Sigmoid colon (tissue), 7 donors: Measurements from ENCODE around the gene ITGA2. TPM values are rescaled to one million over a fixed set of nuclear protein-coding genes. Genes with fewer than 3 reads are reported as not detected.

ENCODE experiments used
- DNase-seq: peaks from one replicate; pipeline ENCODE4 v3.0.0-alpha.2; 2019
- H3K27ac ChIP-seq, 4 donors: fragments of 200-600 bp; sonication (generic); one replicate each; pipeline ENCODE4 v1.5.1; 2016 to 2019; ENCODE audit warnings: mild to moderate bottlenecking in 1 of 4
- H3K27me3 ChIP-seq, 3 donors: fragments of 200-600 bp; sonication (generic); one replicate each; pipeline ENCODE4 v1.5.1; 2019; ENCODE audit warnings: mild to moderate bottlenecking in 1 of 3
- H3K36me3 ChIP-seq, 4 donors: fragments of 200-600 bp; sonication (generic); one replicate each; pipeline ENCODE4 v1.5.1; 2016 to 2019
- H3K4me1 ChIP-seq, 4 donors: fragments of 200-600 bp; sonication (generic); one replicate each; pipeline ENCODE4 v1.5.1; 2017 to 2019
- H3K4me3 ChIP-seq, 4 donors: fragments of 200-600 bp; sonication (generic); one replicate each; pipeline ENCODE4 v1.5.1; 2017 to 2019; ENCODE audit warnings: mild to moderate bottlenecking in 2 of 4, moderate library complexity in 1 of 4
- H3K9me3 ChIP-seq, 4 donors: fragments of 200-600 bp in 3 of 4; sonication (generic) in 3 of 4; one replicate each; pipeline versions ENCODE4 v1.5.1 to v1.6.1; 2013 to 2019
- CTCF ChIP-seq, 4 experiments: fragments of 450-650 bp in 3 of 4; fragments of 200-600 bp in 1 of 4; IDR thresholded peaks; one replicate each; pipeline ENCODE4 v1.5.1; 2016 to 2019; ENCODE audit warnings: antibody characterized with exemption in 4 of 4, mild to moderate bottlenecking in 3 of 4, moderate library complexity in 2 of 4
- EP300 ChIP-seq, 4 donors: sonication (generic); formaldehyde crosslinking; IDR thresholded peaks; one replicate each; pipeline ENCODE4 v1.6.1; 2017; ENCODE audit warnings: antibody characterized with exemption in 4 of 4
- POLR2A ChIP-seq, 2 donors: fragments of 450-650 bp; IDR thresholded peaks; one replicate each; pipeline ENCODE4 v1.6.1; 2016; ENCODE audit warnings: antibody characterized with exemption in 2 of 2, mild to moderate bottlenecking in 2 of 2, moderate library complexity in 2 of 2
- POLR2AphosphoS5 ChIP-seq, 4 donors: sonication (generic); formaldehyde crosslinking; IDR thresholded peaks; one replicate each; pipeline ENCODE4 v1.6.1; 2017; ENCODE audit warnings: antibody characterized with exemption in 4 of 4
- WGBS, 2 donors: extraction: QIAGEN DNeasy Blood & Tissue Kit; methylation state at CpG; one replicate each; pipeline ENCODE4 v1.1.7; 2013; 5-methylcytosine and 5-hydroxymethylcytosine counted together
- intact Hi-C: fragments of 100-400 bp; cut with DNase I; formaldehyde crosslinking; loops from one replicate; pipeline ENCODE4 v1.15.1; 2023
- polyA plus RNA-seq, 3 donors: library from polyadenylated mRNA; stranded (reverse); fragments of 200-250 nt; gene quantifications; one replicate each; pipeline ENCODE4 v1.2.3, GENCODE V29; 2013
- total RNA-seq, 4 donors: library from RNA; depleted of rRNA; stranded (reverse); fragments of >200 nt; gene quantifications; one replicate each; pipeline ENCODE4 v1.1.0, GENCODE V29; 2016
- donor health status: healthy with polysubstance abuse.
- donor health status: Bipolar disorder and iron deficiency.
- donor health status: healthy.

Gene ITGA2
- total and polyA plus RNA-seq, 7 donors: 0.60 to 4.9 (median 1.4) TPM

GRCh38 chr5:53010814-53011213 lies 21.7 kb downstream of the ITGA2 start:
- DNase-seq: no peak
- Histone ChIP-seq H3K9me3 (no peaks in the 10 kb centered on the region), H3K36me3 (no peaks in the 10 kb centered on the region), H3K27me3 (no peaks in the 10 kb centered on the region), H3K27ac (no peak overlapping the region), H3K4me3 (no peak overlapping the region), H3K4me1 (peaks cover 0 to 13% (median 0%) of the 10 kb centered on the region in 4 donors)
- TF ChIP-seq EP300 (IDR thresholded peaks at IDR 0.05) (no peak), POLR2A (IDR thresholded peaks at IDR 0.05) (no peak), CTCF (IDR thresholded peaks at IDR 0.05) (no peak), POLR2AphosphoS5 (IDR thresholded peaks at IDR 0.05) (no peak)
- intact Hi-C loops: no loop called here
- 8 to 60% methylated on average over 1 of the region's 1 CpG for WGBS, 2 donors

DNA sequence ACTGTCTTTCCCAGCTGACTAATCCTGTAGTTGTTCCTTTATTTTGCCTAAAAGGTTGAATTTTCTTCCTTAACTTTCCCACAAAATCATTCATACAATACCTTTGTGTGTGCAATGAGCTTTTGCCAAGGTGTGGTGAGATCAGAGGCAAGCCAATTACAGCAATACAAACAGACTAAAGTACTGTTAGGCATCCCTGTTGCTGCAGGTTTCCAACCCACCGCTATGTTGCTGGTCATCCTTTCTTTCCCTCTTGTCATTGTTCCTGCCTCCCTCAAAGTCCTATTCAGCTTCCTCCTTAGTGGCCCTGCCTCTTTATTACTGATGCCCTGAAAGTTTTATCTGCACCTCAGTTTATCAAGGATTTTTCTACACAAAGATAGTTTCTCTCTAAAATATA lies 22.1 kb downstream of the ITGA2 start:
- Histone ChIP-seq H3K27me3 (no peaks in the 10 kb centered on the region), H3K9me3 (no peaks in the 10 kb centered on the region), H3K4me3 (no peak overlapping the region), H3K4me1 (peaks cover 0 to 13% (median 0%) of the 10 kb centered on the region in 4 donors), H3K27ac (no peak overlapping the region), H3K36me3 (no peaks in the 10 kb centered on the region)
- intact Hi-C loops: no loop called here
- TF ChIP-seq CTCF (IDR thresholded peaks at IDR 0.05) (no peak), EP300 (IDR thresholded peaks at IDR 0.05) (no peak), POLR2A (IDR thresholded peaks at IDR 0.05) (no peak), POLR2AphosphoS5 (IDR thresholded peaks at IDR 0.05) (no peak)
- WGBS, 2 donors: 23 to 79% methylated on average over 1 of the region's 1 CpG
- DNase-seq: no peak

- no peaks in the 10 kb centered on the region for H3K9me3 ChIP-seq
- no peaks in the 10 kb centered on the region for H3K36me3 ChIP-seq
- no peaks in the 10 kb centered on the region for H3K27me3 ChIP-seq
- no peak overlapping the region for H3K27ac ChIP-seq
- 84 to 87% methylated on average over 2 of the region's 2 CpGs for WGBS, 2 donors
- TF ChIP-seq EP300 (IDR thresholded peaks at IDR 0.05) (no peak), POLR2AphosphoS5 (IDR thresholded peaks at IDR 0.05) (no peak), POLR2A (IDR thresholded peaks at IDR 0.05) (no peak), CTCF (IDR thresholded peaks at IDR 0.05) (no peak)
- H3K4me1 ChIP-seq: no peaks in the 10 kb centered on the region
- H3K4me3 ChIP-seq: no peak overlapping the region
- intact Hi-C loops: no loop called here
- no peak for DNase-seq
Measured at GRCh38 chr5:53013857-53014256, 24.7 kb downstream of the ITGA2 start.

DNA sequence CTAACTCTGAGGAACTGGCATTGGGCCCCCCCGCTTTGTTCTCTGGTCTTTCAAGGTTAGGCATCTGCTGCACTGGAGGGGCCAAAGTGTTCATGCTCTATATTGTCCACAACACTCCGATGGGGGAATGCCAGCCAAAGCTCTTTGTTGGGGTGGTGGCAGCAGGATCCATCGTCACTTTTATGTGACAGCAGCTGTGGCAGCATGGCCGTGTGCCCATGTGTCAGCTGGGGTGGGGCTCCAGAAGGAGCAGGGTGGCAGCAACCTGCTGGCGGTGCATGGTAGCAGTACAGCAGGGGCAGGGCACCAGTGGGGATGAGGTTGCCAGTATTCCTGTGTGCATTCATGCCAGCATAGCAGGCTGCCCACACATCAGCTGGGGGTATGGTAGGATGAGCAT lies 28.2 kb downstream of the ITGA2 start:
- intact Hi-C loops: no loop called here
- no peak for TF ChIP-seq POLR2A (IDR thresholded peaks at IDR 0.05)
- no peak for TF ChIP-seq CTCF (IDR thresholded peaks at IDR 0.05)
- no peak for TF ChIP-seq EP300 (IDR thresholded peaks at IDR 0.05)
- no peaks in the 10 kb centered on the region for H3K4me1 ChIP-seq
- no peak overlapping the region for H3K4me3 ChIP-seq
- no peaks in the 10 kb centered on the region for H3K36me3 ChIP-seq
- no peaks in the 10 kb centered on the region for H3K9me3 ChIP-seq
- DNase-seq: no peak
- H3K27me3 ChIP-seq: no peaks in the 10 kb centered on the region
- H3K27ac ChIP-seq: no peak overlapping the region
- 53 to 89% methylated on average over 5 of the region's 5 CpGs for WGBS, 2 donors

DNA sequence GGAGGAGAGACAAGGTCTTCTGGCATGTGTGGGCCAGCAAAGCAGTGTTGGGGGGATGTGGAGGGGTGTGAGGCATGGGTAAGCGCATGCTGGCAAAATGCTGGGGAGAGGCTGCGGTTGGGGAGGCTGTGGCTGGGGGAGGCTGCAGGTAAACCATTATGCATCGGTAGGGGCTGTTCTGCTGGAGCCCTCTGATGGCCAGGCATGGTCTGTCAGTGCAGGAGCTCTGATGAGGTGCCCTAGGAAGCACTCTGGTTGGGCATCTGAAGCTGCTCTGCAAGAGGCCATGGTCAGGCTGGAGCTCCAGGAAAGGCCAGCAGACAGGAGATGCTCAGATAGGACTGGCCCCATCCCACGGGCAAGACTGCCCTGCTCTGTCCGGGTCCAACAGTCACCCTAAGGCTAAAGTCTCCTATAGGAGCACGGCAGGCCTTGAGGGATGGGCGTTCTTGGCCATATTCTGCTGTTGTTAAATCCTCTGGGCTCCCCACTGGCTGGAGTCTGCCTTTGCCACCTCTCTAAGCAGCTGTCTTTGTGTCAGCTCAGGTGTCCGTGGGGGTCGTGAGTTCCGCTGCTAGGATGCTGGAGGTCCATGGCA lies 28.7 kb downstream of the ITGA2 start:
- 97% methylated on average over 10 of the region's 10 CpGs for WGBS, 2 donors
- Histone ChIP-seq H3K4me3 (no peak overlapping the region), H3K9me3 (no peaks in the 10 kb centered on the region), H3K27ac (no peak overlapping the region), H3K27me3 (no peaks in the 10 kb centered on the region), H3K36me3 (no peaks in the 10 kb centered on the region), H3K4me1 (no peaks in the 10 kb centered on the region)
- TF ChIP-seq EP300 (IDR thresholded peaks at IDR 0.05) (no peak), CTCF (IDR thresholded peaks at IDR 0.05) (no peak), POLR2AphosphoS5 (IDR thresholded peaks at IDR 0.05) (no peak), POLR2A (IDR thresholded peaks at IDR 0.05) (no peak)
- DNase-seq: no peak
- intact Hi-C loops: no loop called here
